AML-193 (cell line): ENCODE measurements around the gene OLFML3.
A peak's percentile ranks its signal among the peaks of the same experiment; 100 is the strongest.
"Not testable (repeated sequence)": the region's sequence is repeated elsewhere in the genome, so short reads cannot be mapped to it uniquely, and the experiment has no call there.

Source experiments
- DNase-seq, 2 experiments: peaks; one replicate each; lab custom pipeline; 2025; lab: John Stamatoyannopoulos, UW

The OLFML3 gene, protein sequence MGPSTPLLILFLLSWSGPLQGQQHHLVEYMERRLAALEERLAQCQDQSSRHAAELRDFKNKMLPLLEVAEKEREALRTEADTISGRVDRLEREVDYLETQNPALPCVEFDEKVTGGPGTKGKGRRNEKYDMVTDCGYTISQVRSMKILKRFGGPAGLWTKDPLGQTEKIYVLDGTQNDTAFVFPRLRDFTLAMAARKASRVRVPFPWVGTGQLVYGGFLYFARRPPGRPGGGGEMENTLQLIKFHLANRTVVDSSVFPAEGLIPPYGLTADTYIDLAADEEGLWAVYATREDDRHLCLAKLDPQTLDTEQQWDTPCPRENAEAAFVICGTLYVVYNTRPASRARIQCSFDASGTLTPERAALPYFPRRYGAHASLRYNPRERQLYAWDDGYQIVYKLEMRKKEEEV

DNA sequence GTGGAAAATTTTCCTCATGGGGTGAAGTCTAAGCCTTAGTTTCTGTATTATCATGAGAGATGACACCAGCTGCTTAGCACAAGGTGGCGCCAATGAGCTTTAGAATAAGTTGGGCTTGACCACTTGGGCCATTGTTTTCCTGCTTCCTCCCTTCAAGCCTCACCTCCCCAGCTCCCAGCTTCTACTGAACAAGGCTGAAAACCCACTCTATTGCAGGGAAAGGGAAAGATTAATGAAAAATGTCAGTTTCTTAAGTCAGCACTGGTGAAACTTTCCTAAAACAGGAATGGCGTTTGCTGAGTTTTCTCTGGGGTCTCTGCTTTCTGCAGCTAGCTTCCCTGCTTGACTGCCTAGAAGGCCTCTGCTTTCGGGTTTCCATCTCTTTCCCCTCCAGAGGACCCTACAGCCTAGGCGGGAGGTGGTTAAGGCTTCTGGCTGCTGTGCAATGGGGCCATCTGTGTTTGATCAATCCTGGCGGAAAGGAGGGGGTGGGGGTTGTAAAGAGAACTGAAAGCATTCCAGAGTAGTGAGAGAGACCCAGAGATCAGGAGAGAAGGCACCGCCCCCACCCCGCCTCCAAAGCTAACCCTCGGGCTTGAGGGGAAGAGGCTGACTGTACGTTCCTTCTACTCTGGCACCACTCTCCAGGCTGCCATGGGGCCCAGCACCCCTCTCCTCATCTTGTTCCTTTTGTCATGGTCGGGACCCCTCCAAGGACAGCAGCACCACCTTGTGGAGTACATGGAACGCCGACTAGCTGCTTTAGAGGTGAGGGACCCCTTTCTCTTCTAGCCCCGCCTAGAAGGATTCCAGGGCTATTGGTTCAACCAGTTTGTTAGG lies at the start of gene OLFML3:
TSS of gene OLFML3 (plus strand) at position 612 of the 840 bp plus-strand sequence. CDS start at position 655, 43 bp downstream.
- DNase-seq, result peak; percentile 65 to 73

DNA sequence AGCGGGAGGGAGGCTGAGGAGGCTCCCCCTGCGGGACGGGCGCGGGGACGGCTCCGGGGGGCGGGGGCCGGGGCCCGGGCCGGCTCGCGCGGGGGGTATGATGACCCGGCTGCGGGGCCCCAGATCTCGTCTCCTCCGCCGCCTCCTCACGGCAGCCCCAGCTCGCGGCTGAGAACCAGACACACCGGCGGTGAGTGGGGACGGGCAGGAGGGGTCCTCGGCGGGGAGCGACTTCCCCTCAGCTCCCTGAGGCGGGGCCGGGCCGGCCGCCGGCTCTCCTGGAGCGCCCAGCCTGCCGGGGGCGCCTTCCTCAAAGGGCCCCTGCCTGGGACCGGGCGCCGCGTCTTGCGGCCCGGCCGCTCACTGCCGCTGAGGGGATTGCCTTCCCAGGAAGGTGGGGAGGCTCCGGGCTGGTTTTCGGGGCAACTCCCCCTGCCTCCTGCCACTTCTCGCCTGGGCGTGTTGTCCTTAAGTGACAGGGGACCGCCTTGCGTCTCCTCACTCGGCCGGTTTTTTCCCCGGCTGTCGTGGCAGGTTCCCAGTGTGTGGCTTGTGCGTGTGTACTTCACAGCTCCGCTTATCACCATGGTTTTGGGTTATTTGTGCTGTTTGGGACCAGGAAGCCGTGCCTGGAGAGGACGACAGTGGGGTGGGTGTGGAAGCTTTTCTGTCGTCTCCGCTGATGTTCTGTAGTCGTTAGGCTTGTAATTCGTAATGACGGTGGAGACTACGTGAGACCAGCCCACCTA lies 49.4 kb upstream of the OLFML3 start:
- no peak for DNase-seq

DNA sequence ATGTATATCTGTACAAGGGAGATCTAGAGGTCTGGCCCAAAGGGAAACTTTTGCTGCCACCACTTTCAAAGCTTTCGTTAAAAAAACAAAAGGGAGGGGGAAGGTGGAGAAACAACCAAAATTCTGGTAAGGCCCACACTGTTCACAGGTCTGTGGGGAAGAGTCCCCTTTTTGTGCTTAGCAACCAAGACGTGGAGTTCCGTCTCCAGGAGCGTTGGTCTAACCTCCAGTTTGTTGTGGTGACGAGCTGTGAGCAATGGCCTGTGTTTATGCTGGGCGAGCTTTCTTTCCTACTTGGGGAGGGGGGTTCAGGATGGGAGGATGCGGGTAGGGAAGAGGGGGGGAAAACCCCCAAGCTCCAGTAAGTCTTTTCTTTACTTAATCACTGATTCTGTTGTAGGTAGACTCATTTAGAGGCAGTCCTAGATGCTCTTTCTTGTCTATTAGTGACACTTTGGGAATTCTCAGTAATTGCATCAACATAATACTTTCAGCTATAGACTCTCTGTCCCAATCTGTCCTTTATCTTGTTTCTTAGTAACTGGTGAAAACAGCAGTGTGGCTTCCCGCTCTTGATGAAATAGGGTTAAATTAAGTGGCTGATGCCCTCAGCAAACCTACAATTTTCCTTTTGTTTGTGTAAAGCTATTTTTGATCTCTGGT lies 48.6 kb upstream of the OLFML3 start:
- peak; percentile 71 to 74 for DNase-seq

DNA sequence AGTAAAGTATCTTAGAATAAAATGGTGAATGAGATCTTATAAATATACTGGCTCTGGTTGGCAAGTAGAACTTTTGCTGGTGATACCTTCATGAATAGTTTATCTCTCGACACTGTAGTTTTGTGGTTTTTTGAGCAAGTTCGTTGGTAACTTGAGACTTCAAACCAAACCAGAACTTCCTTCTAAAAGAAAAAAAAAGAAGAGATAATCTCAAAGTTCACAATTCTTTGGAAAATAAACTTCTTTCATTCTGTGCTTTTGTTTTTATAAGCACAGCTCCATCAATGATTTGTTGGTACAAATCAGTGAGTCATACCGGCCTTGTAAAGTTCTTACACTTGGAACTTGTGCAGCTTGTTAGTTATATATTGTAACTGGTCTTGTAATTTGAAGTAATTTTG lies 47.8 kb upstream of the OLFML3 start:
- DNase-seq, result peak; percentile 17 to 37

DNA sequence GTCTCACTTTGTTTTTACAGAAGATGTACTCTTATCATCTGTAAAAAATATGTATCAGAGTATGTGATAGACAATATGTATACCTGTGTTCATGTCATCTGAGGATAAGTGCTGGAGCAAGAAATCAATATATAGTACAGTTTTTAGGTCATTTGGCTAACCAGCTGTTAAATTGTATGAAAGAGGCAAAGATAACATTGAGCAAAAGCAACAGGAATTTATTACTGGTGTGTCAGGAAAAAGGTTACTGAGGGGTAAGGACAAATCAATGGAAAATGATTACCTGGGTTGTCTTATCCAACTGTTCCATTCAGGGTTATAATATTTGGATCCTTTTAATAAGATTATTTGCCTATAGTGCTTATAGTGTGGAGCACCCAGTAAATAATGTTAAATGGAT lies 45.3 kb upstream of the OLFML3 start:
- no peak for DNase-seq

DNA sequence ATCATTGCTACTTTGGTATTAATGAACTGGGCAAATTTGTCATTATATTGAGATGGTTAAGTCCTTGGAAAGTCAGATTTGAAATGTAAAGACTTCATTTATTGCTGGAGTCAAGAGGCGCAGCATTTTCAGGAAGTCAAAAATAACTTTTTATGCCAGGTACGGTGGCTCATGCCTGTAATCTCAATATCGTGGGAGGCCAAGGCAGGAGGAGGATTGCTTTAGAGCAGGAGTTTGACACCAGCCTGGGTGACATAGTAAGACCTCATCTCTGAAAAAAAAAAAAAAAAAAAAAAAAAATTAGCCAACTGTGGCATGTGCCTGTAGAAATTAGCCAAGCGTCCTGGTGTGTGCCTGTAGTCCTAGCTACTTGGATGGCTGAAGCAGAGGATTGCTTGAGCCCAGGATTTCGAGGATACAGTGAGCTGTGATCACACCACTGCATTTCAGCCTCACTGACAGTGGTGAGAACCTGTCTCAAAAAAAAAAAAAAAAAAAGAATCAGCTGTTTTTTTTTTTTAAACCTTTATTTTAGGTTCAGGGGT lies 44.7 kb upstream of the OLFML3 start:
- no peak for DNase-seq

- DNase-seq, result no peak
Observed at GRCh38 chr1:113935176-113935575, 44.1 kb upstream of the OLFML3 start.

DNA sequence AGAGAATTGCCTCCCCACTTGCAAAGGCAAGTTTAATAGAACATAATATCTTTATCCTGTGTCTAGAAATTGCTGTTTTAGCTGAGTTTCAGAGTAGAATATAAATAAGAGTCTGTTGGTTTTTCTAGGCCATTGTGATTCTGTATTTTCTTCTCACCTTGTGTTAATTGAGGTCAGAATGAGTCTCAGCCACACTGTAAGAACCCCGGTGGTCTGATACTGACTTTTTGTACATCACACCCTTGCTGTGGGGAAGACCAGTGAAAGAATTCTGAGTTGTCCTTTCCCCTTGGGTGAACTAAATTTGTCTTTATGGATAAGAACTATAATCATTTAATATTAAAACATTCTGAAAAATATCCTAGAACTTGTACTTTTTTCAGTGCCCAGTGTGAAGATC lies 43.3 kb upstream of the OLFML3 start:
- no peak for DNase-seq

DNA sequence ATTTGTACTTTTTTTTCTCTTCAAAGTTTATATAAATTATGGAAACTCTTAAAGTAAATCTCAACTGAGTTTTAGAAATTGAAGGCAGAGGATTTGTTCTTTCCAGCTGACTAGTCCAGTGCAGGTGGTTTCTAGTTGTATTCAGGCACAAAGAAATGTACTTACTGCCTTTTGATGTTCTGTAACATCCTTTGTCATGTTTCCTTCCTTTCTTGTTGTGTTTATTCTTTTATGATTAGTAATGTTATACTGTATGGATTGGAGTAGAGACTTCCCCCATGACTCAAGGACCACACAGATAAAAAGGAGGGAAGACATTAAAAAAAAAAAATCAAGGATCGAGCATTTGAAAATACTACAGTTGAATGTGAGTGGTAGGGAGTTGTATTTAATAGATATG lies 42.1 kb upstream of the OLFML3 start:
- DNase-seq, result no peak

DNA sequence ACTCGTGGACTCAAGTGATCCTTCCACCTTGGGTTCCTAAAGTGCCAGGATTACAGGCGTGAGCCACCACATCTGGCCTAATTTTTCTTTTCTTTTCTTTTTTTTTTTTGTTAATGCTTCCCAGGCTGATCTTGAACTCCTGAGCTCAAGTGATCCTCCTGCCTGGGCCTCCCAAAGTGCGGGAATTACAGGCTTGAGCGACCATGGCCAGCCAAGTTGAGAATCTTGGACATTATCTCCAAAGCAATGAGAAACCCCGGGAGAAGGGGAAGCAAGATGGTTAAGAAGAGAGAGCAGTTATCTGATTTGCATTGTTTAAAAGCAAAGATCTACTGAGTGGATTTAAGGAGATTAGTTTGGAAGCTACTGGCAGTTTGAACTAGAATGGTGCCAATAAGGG lies 41.1 kb upstream of the OLFML3 start:
- DNase-seq, result no peak

DNA sequence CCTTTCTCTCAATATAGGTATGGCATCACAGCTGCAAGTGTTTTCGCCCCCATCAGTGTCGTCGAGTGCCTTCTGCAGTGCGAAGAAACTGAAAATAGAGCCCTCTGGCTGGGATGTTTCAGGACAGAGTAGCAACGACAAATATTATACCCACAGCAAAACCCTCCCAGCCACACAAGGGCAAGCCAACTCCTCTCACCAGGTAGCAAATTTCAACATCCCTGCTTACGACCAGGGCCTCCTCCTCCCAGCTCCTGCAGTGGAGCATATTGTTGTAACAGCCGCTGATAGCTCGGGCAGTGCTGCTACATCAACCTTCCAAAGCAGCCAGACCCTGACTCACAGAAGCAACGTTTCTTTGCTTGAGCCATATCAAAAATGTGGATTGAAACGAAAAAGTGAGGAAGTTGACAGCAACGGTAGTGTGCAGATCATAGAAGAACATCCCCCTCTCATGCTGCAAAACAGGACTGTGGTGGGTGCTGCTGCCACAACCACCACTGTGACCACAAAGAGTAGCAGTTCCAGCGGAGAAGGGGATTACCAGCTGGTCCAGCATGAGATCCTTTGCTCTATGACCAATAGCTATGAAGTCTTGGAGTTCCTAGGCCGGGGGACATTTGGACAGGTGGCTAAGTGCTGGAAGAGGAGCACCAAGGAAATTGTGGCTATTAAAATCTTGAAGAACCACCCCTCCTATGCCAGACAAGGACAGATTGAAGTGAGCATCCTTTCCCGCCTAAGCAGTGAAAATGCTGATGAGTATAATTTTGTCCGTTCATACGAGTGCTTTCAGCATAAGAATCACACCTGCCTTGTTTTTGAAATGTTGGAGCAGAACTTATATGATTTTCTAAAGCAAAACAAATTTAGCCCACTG lies 38.7 kb upstream of the OLFML3 start:
- no peak for DNase-seq

DNA sequence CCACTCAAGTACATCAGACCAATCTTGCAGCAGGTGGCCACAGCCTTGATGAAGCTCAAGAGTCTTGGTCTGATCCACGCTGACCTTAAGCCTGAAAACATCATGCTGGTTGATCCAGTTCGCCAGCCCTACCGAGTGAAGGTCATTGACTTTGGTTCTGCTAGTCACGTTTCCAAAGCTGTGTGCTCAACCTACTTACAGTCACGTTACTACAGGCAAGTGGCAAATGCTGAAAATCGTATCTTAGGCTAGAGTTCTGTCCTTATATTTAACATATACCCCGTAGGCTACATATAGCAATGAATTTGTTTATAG lies 38.1 kb upstream of the OLFML3 start:
- no peak for DNase-seq

DNA sequence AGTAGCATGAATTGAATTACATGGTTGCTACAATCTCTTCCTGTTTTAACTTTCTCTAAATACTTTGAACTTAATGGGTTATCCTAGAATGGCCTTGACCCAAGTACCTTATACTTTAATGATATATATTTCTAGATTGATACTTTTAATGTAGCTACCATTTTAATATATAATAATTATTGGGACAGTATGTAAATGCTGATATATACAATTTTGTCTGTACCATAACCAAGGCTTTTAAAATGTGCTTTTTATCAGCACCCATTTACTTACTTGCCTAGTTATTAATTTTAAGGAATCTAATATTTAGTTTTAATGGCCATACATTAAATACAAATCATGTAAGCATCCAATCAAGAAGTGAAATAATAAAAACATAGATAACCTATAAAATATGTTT lies 36.7 kb upstream of the OLFML3 start:
- DNase-seq, result no peak

GRCh38 chr1:113943028-113943811 lies 36.1 kb upstream of the OLFML3 start:
- peak; percentile 92 to 93 for DNase-seq

DNA sequence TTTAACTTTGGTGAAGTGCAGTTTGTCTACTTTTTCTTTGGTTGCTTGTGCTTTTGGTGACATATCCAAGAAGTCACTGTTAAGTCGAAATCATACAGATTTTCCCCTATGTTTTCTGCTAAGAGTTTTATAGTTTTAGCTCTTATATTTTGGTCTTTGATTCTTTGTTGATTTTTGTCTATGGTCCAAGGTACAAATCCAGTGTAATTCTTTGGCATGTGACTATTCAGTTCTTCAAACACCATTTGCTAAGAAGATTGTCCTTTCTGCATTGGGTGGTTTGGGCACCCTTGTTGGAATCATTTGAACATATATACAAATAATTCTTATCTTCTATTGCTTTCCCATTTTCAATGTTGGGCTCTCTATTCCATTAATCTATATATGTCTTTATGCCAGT lies 33.9 kb upstream of the OLFML3 start:
- no peak for DNase-seq

DNA sequence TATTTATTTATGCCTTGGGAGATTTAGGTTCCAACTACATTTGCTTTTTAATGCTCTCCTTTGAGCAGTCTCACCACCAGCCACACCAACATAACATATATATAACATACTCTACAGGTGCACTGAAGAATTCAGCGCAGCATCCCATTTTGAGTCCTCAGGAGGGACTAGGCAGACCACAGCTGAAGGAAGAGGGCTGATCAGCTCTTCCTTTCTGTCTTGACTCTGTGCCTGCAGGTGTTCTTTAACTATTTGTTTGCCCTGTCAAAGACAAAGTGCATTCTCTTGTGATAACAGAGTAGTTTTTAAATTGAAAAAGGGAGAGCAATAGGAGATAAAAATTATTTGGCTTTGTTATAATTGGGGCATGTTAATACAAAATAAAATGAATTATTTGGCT lies 33.2 kb upstream of the OLFML3 start:
- no peak for DNase-seq

DNA sequence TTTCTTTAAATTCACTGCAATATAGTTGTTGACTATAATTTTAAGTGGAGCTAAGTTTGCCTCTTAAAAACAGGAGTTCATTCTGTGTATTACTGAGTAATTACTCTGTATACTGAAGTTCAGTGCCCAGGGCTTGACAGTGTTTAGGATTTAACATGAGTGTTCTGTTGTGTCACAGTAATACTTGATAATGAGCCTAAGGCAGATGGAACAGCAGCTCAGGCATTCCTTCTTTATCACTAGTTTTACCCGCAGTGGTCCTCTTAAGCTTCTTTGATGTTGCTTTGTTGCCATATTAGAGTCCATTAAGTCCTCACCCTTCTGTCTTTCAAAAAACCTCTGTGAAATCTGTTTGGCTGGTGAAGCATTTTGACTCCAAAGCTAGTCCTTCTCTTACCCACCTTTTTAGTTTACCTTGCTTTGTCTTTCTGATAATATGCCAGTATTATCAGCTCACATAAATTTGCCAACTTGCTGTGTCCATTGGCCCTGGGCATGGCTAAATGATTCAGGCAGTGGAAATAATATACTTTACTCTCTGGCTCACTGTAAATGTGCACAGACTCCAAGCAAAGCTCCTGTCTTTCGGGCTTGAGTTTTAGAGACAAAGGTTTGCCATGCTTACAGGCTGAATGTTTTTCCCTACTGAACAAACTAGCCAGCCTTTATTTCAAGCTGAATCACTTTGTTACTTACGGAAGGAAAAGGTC lies 32.4 kb upstream of the OLFML3 start:
- DNase-seq, result no peak

GRCh38 chr1:113947388-113948107 lies 31.7 kb upstream of the OLFML3 start:
- DNase-seq, result no peak

DNA sequence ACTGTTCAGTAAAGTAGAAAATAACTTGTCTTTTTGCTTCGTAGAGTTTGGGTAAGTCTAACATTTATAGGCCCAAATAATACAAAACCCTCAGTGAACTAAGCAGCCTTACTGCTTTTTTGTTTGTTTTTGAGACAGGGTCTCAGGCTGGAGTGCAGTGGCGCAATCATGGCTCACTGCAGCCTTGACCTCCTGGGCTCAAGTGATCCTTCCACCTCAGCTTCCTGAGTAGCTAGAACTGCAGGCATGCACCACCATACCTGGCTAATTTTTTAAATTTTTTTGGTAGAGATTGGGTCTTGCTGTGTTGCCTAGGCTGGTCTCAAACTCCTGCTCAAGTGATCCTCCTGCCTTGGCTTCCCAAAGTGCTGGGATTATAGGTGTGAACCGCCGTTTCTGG lies 31.1 kb upstream of the OLFML3 start:
- DNase-seq, result not testable (repeated sequence)
